SKM-1 treated with dmso at 0.1 percent for 144 hours (cell line): ENCODE data around the gene MAS1L.
"Not testable (repeated sequence)": the region's sequence is repeated elsewhere in the genome, so short reads cannot be mapped to it uniquely, and the experiment has no call there.

Experiments used
- DNase-seq: peaks from one replicate; lab custom pipeline; 2025; ENCODE audit not compliant: unreplicated experiment; lab: John Stamatoyannopoulos, UW

Gene MAS1L

GRCh38 chr6:29486577-29486976, 1.2 kb downstream of the MAS1L start:
- DNase-seq = no peak

DNA sequence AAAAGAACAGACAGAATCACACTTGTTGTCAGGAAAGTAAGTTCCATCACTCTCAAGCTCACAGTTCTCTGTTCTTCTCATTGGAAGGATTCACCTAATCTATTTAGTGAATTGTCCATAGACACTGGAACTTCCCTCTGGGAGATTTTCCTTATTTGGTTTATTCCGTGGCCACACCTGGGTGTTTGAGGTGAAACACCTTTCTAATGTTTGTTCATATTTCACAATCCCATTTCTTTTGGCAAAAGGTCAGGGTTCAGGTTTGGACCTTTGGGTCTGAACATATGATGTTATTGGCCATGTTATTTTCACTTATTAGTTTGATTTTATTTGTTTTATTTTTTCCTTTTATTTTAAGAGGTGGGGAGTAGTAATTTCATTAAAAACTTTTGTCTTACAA, 4.0 kb downstream of the MAS1L start:
- no peak for DNase-seq

GRCh38 chr6:29483186-29483585, 4.6 kb downstream of the MAS1L start:
- no peak for DNase-seq

DNA sequence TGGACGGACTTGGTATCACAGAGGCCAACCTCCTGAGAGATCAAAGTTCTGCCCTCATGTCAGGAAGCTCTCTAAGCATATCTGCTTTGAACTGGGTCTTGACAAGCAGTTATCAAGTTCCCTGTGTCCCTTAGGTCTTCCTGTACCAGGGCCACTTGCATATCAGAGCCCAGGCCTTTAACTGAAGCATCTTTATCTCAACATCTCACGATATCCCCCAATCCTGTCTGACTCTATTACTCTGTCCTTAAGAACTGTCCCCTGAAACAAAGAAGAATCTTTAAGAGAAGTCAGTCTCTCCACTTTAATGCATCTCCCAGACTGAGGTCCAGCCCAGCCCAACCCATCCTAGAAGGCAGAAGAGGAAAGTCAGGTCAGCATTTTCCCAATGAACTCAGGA, 8.2 kb downstream of the MAS1L start:
- no peak for DNase-seq

DNA sequence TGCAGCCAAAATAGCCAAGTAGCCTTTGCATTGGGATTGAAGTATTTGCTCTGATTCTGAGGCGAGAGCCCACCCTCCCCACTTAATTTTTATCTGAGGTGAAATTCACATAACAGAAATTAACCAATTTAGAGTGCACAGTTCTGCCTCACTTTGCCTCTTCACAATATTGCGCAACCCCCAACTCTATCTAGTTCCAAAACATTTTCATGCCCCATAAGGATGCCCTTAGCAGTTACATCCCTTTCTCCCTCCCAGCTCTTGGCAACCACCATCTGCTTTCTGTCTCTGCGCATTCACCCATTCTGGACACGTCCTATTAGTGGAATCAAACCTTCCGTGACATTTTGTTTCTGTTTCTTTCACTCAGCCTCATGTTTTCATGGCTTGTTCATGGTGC, 9.0 kb downstream of the MAS1L start:
- no peak for DNase-seq

GRCh38 chr6:29477923-29478450, 9.8 kb downstream of the MAS1L start:
- no peak for DNase-seq

DNA sequence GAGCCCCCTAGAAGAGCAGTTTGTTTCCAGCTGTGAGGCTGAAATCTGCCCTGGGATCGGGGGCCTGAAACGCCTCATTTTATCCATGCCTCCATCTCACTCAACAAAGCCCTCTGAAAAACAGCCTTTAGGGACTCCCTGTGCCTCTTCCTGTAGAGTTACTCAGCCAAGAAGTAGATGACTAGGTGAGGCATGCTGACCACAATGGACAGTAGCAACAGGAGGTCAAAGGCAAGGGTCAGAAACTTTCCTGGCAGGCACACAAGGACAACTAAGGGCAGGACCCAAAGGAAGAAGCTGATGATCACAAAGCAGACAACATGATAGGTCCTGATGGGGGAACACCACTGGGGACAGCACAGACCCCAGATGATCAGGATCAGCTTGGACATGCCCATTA, 12.8 kb downstream of the MAS1L start:
- DNase-seq = no peak

- no peak for DNase-seq
Measured at GRCh38 chr6:29466241-29466640, 21.5 kb downstream of the MAS1L start.

DNA sequence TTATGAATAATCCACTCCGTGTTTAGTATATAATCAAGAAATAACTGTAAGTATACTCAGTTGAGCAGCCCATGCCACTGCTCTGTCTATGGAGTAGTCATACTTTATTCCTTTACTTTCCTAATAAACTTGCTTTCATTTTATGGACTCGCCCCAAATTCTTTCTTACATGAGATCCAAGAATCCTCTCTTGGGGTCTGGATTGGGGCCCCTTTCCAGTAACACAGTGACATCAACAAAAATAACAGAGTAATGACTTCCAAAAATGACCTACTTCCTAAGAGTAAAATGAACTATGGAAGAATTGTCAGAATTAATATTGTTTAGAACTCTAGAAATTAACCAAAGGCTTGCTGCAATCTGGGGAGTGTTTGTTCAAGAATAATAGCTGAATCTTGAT, 22.0 kb downstream of the MAS1L start:
- DNase-seq = no peak

GRCh38 chr6:29465279-29465678, 22.5 kb downstream of the MAS1L start:
- DNase-seq = no peak

DNA sequence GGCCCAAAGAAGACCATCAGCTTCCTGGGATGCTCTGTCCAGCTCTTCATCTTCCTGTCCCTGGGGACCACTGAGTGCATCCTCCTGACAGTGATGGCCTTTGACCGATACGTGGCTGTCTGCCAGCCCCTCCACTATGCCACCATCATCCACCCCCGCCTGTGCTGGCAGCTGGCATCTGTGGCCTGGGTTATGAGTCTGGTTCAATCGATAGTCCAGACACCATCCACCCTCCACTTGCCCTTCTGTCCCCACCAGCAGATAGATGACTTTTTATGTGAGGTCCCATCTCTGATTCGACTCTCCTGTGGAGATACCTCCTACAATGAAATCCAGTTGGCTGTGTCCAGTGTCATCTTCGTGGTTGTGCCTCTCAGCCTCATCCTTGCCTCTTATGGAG, 25.7 kb downstream of the MAS1L start:
- no peak for DNase-seq

DNA sequence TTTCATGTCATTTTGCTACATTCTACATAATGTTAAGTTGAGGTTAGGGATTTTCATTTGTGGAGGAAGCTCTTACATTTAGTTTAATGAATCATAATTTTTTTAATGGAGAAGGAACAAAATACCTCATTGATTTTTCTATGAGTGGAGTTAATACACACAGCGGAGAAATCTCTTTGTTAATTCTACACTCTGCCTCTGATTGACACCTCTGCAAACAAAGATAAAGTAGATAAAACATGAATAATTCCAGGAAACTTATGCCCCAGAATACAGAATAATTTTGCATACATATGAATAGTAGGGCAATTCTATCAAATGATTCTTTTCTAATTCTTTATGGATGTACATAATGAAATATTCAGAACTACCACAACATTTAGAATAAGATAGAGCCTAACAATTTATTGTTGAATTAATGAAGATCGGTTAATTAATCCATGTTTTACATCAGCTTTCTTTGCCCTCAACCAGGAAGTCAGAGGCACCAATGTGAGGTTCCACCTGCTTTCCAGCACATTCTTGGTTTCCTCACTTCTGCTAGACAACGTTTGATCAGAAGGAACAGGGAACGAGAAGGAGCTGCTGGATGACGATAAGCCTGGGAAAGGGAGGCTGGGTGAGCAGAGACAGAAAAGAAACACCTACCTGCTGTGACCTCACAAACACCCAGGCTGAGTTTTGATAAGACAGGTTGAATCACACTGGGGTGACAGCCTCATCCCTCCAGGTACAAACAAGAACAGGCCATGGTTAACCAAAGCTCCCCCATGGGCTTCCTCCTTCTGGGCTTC, 26.5 kb downstream of the MAS1L start:
- DNase-seq = no peak

- DNase-seq = no peak
Measured at GRCh38 chr6:29456971-29457370, 30.8 kb downstream of the MAS1L start, which contains the start of the genes OR11A1 and OR2H1. Gene OR11A1, minus strand, starts transcription at chr6:29457071. Its CDS starts 29,430 bp downstream, at chr6:29427641. Gene OR2H1, plus strand, starts transcription at chr6:29457155. Its CDS starts 4,615 bp downstream, at chr6:29461770.

GRCh38 chr6:29451471-29452193, 36.1 kb downstream of the MAS1L start:
- DNase-seq = no peak

GRCh38 chr6:29447670-29448069, 40.1 kb downstream of the MAS1L start:
- no peak for DNase-seq

DNA sequence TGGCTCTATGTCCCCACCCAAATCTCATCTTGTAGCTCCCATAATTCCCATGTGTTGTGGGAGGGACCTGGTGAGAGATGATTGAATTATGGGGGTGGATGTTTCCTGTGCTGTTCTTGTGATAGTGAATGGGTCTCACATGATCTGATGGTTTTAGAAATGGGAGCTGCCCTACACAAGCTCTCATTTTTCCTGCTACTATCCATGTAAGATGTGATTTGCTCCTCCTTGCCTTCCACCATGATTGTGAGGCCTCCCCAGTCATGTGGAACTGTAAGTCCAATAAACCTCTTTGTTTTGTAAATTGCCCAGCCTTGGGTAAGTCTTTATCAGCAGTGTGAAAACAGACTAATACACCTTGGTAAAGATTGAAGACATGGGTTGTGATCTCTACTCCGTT, 43.7 kb downstream of the MAS1L start:
- not testable (repeated sequence) for DNase-seq

DNA sequence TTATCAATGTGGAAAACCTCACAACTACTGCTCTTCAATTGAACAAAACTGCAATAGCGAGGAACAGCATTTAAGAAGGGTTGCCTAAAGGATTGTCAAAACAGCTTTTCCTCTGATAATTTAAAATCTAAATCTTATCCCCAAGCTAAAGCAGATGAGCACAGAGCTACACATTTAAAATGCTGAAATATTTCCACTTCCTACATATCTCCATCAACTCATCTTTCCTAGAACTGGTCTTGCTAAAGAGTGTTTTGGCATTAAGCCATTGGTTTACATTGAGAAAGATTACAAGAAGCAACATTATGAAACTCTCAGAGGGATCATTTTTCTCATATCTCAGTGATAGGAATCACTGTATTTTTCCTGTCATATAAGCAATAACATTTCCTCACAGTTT, 45.0 kb downstream of the MAS1L start:
- no peak for DNase-seq

DNA sequence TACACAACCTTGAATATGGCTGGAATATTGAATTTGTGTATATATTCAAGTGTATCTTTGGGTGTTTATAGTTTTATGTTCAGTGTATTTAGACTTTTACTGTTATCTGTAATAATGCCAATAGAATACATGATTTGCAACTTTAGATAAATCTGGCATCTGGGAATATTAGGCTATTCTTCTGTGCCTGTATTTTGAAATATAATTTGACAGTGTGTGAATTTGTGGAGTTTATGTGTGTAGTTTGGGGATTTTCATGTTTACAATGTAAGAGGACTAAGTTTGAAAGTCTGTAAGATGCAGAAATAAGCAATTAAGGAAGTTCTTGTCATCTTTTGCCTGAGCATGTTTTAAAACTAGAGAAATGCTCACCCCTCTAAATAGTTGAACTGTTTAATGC, 48.8 kb downstream of the MAS1L start, which contains the start of gene OR10C1:
Gene OR10C1 (plus strand): TSS at position 301 of the 400 bp plus-strand sequence. CDS start 710 bp downstream, outside the sequence.
- DNase-seq = no peak

DNA sequence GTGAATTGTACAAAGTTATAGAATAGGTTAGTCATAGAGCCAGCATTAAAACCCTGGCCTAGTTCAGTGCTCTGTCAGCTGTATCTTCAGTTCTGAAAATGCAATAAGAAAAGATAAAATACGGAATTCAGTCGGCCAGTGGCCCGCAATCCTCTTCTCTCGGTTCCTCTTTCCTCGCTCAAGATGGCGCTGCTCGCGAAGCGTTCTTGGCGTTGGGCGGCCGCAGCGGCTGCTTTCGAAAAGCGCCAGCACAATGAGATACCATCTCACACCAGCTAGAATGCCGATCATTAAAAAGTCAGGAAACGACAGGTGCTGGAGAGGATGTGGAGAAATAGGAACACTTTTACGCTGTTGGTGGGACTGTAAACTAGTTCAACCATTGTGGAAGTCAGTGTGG, 51.0 kb downstream of the MAS1L start:
- not testable (repeated sequence) for DNase-seq
